WTC11 (cell line): ENCODE results near the gene ELOF1. TPM values are rescaled to one million over a fixed set of nuclear protein-coding genes. Genes with fewer than 3 reads are reported as not detected.
A peak's percentile ranks its signal among the peaks of the same experiment; 100 is the strongest.

Source experiments
- CBFB ChIP-seq: sonication (generic); formaldehyde crosslinking; IDR thresholded peaks from 2 replicates; pipeline ENCODE4 v1.8.1; 2022; ENCODE audit warnings: mild to moderate bottlenecking, low read depth, missing genetic modification reagents
- CREB1 ChIP-seq: sonication (generic); formaldehyde crosslinking; IDR thresholded peaks from 2 replicates; pipeline ENCODE4 v1.8.0; 2023; ENCODE audit warnings: mild to moderate bottlenecking, missing genetic modification reagents
- ESRRA ChIP-seq: sonication (generic); formaldehyde crosslinking; IDR thresholded peaks from 2 replicates; pipeline ENCODE4 v1.8.1; 2022; ENCODE audit warnings: mild to moderate bottlenecking, missing genetic modification reagents, borderline replicate concordance
- GABPB1 ChIP-seq: sonication (generic); formaldehyde crosslinking; IDR thresholded peaks from 2 replicates; pipeline ENCODE4 v1.8.1; 2023; ENCODE audit warnings: mild to moderate bottlenecking, missing genetic modification reagents
- KAT7 ChIP-seq: sonication (generic); formaldehyde crosslinking; IDR thresholded peaks from 2 replicates; pipeline ENCODE4 v1.8.1; 2023; ENCODE audit warnings: missing genetic modification reagents, mild to moderate bottlenecking, borderline replicate concordance
- NFE2L1 ChIP-seq: sonication (generic); formaldehyde crosslinking; IDR thresholded peaks from 2 replicates; pipeline ENCODE4 v1.8.1; 2023; ENCODE audit warnings: missing genetic modification reagents
- NR1H2 ChIP-seq: sonication (generic); formaldehyde crosslinking; IDR thresholded peaks from 2 replicates; pipeline ENCODE4 v1.9.0; 2021; ENCODE audit warnings: mild to moderate bottlenecking, moderate library complexity, missing genetic modification reagents
- NR2C2 ChIP-seq: sonication (generic); formaldehyde crosslinking; IDR thresholded peaks from 2 replicates; pipeline ENCODE4 v1.8.0; 2022; ENCODE audit warnings: mild to moderate bottlenecking, missing genetic modification reagents
- SMAD3 ChIP-seq: sonication (generic); formaldehyde crosslinking; IDR thresholded peaks from 2 replicates; pipeline ENCODE4 v1.8.0; 2022; ENCODE audit warnings: missing genetic modification reagents, mild to moderate bottlenecking, borderline replicate concordance
- TEAD1 ChIP-seq: sonication (generic); formaldehyde crosslinking; IDR thresholded peaks from 2 replicates; pipeline ENCODE4 v1.8.0; 2022; ENCODE audit warnings: mild to moderate bottlenecking, missing genetic modification reagents
- ZBTB21 ChIP-seq: sonication (generic); formaldehyde crosslinking; IDR thresholded peaks from 2 replicates; pipeline ENCODE4 v1.8.1; 2023; ENCODE audit warnings: mild to moderate bottlenecking, missing genetic modification reagents, borderline replicate concordance
- ZNF121 ChIP-seq: sonication (generic); formaldehyde crosslinking; IDR thresholded peaks from 2 replicates; pipeline ENCODE4 v1.8.0; 2023; ENCODE audit warnings: missing genetic modification reagents
- ZNF138 ChIP-seq: sonication (generic); formaldehyde crosslinking; conservative IDR thresholded peaks from 2 replicates; pipeline ENCODE4 v1.8.1; 2022; ENCODE audit warnings: mild to moderate bottlenecking, moderate library complexity, missing genetic modification reagents
- ZNF317 ChIP-seq: sonication (generic); formaldehyde crosslinking; IDR thresholded peaks from 2 replicates; pipeline ENCODE4 v1.8.1; 2023; ENCODE audit warnings: low read depth, mild to moderate bottlenecking, moderate library complexity, missing genetic modification reagents, borderline replicate concordance
- total RNA-seq: library from RNA; stranded (reverse); gene quantifications from 3 replicates; pipeline ENCODE4 v1.2.3, GENCODE V29; 2021
- TF ChIP-seq, protein P1 (sequence below): sonication (generic); formaldehyde crosslinking; IDR thresholded peaks from 2 replicates; pipeline ENCODE4 v1.8.1; 2023; ENCODE audit warnings: mild to moderate bottlenecking, moderate library complexity, missing genetic modification reagents
- TF ChIP-seq, protein P2 (sequence below): sonication (generic); formaldehyde crosslinking; IDR thresholded peaks from 2 replicates; pipeline ENCODE4 v1.8.1; 2022; ENCODE audit warnings: mild to moderate bottlenecking, missing genetic modification reagents, moderate library complexity, borderline replicate concordance
- TF ChIP-seq, protein P3 (sequence below): sonication (generic); formaldehyde crosslinking; IDR thresholded peaks from 2 replicates; pipeline ENCODE4 v1.8.1; 2022; ENCODE audit warnings: low read depth, mild to moderate bottlenecking, moderate library complexity, missing genetic modification reagents, borderline replicate concordance
- TF ChIP-seq, protein P4 (sequence below): sonication (generic); formaldehyde crosslinking; IDR thresholded peaks from 2 replicates; pipeline ENCODE4 v1.8.1; 2023; ENCODE audit warnings: mild to moderate bottlenecking, missing genetic modification reagents
- TF ChIP-seq, protein P5 (sequence below): sonication (generic); formaldehyde crosslinking; IDR thresholded peaks from 2 replicates; pipeline ENCODE4 v1.8.1; 2023; ENCODE audit warnings: mild to moderate bottlenecking, missing genetic modification reagents, borderline replicate concordance
- TF ChIP-seq, protein P6 (sequence below): sonication (generic); formaldehyde crosslinking; IDR thresholded peaks from 2 replicates; pipeline ENCODE4 v1.8.1; 2022; ENCODE audit warnings: low read depth, missing genetic modification reagents, borderline replicate concordance
- TF ChIP-seq, protein P7 (sequence below): sonication (generic); formaldehyde crosslinking; conservative IDR thresholded peaks from 2 replicates; pipeline ENCODE4 v1.8.1; 2022; ENCODE audit warnings: mild to moderate bottlenecking, missing genetic modification reagents
- TF ChIP-seq, protein P8 (sequence below): sonication (generic); formaldehyde crosslinking; IDR thresholded peaks from 2 replicates; pipeline ENCODE4 v1.8.0; 2022; ENCODE audit warnings: missing genetic modification reagents

ELOF1 gene
- total RNA-seq, 1 experiment from 2014 or later = 86.0 TPM

DNA sequence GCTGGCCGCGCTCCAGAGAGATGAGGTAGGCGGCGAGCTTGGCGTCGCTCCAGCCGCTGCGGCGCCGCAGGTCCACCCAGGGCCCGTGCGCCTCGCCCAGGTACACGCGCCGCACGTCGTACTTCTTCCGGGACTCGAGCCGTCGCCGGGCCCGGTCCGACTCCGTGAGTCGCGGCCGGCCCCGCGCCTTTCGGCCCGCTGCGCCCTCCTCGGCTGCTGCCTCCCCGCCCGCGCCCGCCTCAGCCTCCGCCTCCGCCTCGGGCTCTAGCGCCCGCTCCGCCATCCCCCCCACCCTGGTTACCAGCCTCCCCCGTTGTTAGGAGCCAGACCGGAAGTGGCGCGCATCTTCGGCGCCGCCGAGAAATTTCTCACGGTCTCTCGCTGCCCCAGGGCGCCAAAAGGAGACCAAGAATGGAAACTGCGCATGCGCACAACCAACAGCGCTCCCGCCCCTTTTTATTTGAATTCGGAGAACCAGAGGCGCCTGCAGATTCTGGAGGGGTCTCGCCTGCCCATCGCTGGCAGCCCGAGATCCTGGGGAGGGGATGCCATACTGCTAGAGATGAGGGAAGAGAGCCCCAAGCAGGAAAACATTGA, 53.4 kb downstream of the ELOF1 start, which contains the start of gene ZNF653 (continued):
- TF ChIP-seq SMAD3 (CRISPR knock-in tag) (peak; percentile 59; the same call in 1 of the 2 replicates), GABPB1 (CRISPR knock-in tag) (peak; percentile 46; the same call in 1 of the 2 replicates), ZNF138 (CRISPR knock-in tag) (no peak), KAT7 (CRISPR knock-in tag) (no peak; the same call in 1 of the 2 replicates), ZBTB21 (CRISPR knock-in tag) (0 out of 2 replicates have a peak, but pooled peaks have one; percentile 28), TEAD1 (CRISPR knock-in tag) (0 out of 2 replicates have a peak, but pooled peaks have one; percentile 52), ESRRA (CRISPR knock-in tag) (peak; percentile 76; the same call in 1 of the 2 replicates), NFE2L1 (no peak), ZNF317 (CRISPR knock-in tag) (no peak), ZNF121 (CRISPR knock-in tag) (no peak), NR2C2 (CRISPR knock-in tag) (no peak), CBFB (CRISPR knock-in tag) (no peak), CREB1 (CRISPR knock-in tag) (no peak), NR1H2 (CRISPR knock-in tag) (no peak)
- TF ChIP-seq, protein P1, sequence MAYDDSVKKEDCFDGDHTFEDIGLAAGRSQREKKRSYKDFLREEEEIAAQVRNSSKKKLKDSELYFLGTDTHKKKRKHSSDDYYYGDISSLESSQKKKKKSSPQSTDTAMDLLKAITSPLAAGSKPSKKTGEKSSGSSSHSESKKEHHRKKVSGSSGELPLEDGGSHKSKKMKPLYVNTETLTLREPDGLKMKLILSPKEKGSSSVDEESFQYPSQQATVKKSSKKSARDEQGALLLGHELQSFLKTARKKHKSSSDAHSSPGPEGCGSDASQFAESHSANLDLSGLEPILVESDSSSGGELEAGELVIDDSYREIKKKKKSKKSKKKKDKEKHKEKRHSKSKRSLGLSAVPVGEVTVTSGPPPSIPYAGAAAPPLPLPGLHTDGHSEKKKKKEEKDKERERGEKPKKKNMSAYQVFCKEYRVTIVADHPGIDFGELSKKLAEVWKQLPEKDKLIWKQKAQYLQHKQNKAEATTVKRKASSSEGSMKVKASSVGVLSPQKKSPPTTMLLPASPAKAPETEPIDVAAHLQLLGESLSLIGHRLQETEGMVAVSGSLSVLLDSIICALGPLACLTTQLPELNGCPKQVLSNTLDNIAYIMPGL (CRISPR knock-in tag) = no peak; the same call in 1 of the 2 replicates
- TF ChIP-seq, protein P2, sequence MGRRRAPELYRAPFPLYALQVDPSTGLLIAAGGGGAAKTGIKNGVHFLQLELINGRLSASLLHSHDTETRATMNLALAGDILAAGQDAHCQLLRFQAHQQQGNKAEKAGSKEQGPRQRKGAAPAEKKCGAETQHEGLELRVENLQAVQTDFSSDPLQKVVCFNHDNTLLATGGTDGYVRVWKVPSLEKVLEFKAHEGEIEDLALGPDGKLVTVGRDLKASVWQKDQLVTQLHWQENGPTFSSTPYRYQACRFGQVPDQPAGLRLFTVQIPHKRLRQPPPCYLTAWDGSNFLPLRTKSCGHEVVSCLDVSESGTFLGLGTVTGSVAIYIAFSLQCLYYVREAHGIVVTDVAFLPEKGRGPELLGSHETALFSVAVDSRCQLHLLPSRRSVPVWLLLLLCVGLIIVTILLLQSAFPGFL = no peak
- TF ChIP-seq, protein P3, sequence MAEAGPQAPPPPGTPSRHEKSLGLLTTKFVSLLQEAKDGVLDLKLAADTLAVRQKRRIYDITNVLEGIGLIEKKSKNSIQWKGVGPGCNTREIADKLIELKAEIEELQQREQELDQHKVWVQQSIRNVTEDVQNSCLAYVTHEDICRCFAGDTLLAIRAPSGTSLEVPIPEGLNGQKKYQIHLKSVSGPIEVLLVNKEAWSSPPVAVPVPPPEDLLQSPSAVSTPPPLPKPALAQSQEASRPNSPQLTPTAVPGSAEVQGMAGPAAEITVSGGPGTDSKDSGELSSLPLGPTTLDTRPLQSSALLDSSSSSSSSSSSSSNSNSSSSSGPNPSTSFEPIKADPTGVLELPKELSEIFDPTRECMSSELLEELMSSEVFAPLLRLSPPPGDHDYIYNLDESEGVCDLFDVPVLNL (CRISPR knock-in tag) = no peak
- TF ChIP-seq, protein P4, sequence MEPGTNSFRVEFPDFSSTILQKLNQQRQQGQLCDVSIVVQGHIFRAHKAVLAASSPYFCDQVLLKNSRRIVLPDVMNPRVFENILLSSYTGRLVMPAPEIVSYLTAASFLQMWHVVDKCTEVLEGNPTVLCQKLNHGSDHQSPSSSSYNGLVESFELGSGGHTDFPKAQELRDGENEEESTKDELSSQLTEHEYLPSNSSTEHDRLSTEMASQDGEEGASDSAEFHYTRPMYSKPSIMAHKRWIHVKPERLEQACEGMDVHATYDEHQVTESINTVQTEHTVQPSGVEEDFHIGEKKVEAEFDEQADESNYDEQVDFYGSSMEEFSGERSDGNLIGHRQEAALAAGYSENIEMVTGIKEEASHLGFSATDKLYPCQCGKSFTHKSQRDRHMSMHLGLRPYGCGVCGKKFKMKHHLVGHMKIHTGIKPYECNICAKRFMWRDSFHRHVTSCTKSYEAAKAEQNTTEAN (CRISPR knock-in tag) = no peak
- TF ChIP-seq, protein P5, sequence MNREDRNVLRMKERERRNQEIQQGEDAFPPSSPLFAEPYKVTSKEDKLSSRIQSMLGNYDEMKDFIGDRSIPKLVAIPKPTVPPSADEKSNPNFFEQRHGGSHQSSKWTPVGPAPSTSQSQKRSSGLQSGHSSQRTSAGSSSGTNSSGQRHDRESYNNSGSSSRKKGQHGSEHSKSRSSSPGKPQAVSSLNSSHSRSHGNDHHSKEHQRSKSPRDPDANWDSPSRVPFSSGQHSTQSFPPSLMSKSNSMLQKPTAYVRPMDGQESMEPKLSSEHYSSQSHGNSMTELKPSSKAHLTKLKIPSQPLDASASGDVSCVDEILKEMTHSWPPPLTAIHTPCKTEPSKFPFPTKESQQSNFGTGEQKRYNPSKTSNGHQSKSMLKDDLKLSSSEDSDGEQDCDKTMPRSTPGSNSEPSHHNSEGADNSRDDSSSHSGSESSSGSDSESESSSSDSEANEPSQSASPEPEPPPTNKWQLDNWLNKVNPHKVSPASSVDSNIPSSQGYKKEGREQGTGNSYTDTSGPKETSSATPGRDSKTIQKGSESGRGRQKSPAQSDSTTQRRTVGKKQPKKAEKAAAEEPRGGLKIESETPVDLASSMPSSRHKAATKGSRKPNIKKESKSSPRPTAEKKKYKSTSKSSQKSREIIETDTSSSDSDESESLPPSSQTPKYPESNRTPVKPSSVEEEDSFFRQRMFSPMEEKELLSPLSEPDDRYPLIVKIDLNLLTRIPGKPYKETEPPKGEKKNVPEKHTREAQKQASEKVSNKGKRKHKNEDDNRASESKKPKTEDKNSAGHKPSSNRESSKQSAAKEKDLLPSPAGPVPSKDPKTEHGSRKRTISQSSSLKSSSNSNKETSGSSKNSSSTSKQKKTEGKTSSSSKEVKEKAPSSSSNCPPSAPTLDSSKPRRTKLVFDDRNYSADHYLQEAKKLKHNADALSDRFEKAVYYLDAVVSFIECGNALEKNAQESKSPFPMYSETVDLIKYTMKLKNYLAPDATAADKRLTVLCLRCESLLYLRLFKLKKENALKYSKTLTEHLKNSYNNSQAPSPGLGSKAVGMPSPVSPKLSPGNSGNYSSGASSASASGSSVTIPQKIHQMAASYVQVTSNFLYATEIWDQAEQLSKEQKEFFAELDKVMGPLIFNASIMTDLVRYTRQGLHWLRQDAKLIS (CRISPR knock-in tag) = no peak
- TF ChIP-seq, protein P6, sequence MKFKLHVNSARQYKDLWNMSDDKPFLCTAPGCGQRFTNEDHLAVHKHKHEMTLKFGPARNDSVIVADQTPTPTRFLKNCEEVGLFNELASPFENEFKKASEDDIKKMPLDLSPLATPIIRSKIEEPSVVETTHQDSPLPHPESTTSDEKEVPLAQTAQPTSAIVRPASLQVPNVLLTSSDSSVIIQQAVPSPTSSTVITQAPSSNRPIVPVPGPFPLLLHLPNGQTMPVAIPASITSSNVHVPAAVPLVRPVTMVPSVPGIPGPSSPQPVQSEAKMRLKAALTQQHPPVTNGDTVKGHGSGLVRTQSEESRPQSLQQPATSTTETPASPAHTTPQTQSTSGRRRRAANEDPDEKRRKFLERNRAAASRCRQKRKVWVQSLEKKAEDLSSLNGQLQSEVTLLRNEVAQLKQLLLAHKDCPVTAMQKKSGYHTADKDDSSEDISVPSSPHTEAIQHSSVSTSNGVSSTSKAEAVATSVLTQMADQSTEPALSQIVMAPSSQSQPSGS (CRISPR knock-in tag) = no peak
- TF ChIP-seq, protein P7, sequence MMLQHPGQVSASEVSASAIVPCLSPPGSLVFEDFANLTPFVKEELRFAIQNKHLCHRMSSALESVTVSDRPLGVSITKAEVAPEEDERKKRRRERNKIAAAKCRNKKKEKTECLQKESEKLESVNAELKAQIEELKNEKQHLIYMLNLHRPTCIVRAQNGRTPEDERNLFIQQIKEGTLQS (CRISPR knock-in tag) = no peak
- TF ChIP-seq, protein P8, sequence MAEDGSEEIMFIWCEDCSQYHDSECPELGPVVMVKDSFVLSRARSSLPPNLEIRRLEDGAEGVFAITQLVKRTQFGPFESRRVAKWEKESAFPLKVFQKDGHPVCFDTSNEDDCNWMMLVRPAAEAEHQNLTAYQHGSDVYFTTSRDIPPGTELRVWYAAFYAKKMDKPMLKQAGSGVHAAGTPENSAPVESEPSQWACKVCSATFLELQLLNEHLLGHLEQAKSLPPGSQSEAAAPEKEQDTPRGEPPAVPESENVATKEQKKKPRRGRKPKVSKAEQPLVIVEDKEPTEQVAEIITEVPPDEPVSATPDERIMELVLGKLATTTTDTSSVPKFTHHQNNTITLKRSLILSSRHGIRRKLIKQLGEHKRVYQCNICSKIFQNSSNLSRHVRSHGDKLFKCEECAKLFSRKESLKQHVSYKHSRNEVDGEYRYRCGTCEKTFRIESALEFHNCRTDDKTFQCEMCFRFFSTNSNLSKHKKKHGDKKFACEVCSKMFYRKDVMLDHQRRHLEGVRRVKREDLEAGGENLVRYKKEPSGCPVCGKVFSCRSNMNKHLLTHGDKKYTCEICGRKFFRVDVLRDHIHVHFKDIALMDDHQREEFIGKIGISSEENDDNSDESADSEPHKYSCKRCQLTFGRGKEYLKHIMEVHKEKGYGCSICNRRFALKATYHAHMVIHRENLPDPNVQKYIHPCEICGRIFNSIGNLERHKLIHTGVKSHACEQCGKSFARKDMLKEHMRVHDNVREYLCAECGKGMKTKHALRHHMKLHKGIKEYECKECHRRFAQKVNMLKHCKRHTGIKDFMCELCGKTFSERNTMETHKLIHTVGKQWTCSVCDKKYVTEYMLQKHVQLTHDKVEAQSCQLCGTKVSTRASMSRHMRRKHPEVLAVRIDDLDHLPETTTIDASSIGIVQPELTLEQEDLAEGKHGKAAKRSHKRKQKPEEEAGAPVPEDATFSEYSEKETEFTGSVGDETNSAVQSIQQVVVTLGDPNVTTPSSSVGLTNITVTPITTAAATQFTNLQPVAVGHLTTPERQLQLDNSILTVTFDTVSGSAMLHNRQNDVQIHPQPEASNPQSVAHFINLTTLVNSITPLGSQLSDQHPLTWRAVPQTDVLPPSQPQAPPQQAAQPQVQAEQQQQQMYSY (CRISPR knock-in tag) = no peak
